Fibroblast of skin of right biceps (primary cell): ENCODE measurements around the gene ZBTB20.

Source experiments
- DNase-seq: peaks from one replicate; pipeline ENCODE4 v3.0.0-alpha.2; 2013

The ZBTB20 gene

GRCh38 chr3:114623420-114624046, 523.6 kb downstream of the ZBTB20 start:
- no peak for DNase-seq

- no peak for DNase-seq
These were observed 525.1 kb downstream of the ZBTB20 start for GRCh38 chr3:114622001-114622400.

GRCh38 chr3:114619771-114620170, 527.3 kb downstream of the ZBTB20 start:
- no peak for DNase-seq

- no peak for DNase-seq
These were observed 531.5 kb downstream of the ZBTB20 start for GRCh38 chr3:114615523-114616085.

GRCh38 chr3:114609973-114610630, 537.0 kb downstream of the ZBTB20 start:
- no peak for DNase-seq

- DNase-seq = peak; percentile 89
These were observed 538.8 kb downstream of the ZBTB20 start for GRCh38 chr3:114608293-114608692.

- no peak for DNase-seq
These were observed 540.8 kb downstream of the ZBTB20 start for GRCh38 chr3:114606336-114606735.

GRCh38 chr3:114600571-114600970, 546.5 kb downstream of the ZBTB20 start:
- no peak for DNase-seq

GRCh38 chr3:114597871-114598270, 549.2 kb downstream of the ZBTB20 start:
- DNase-seq = no peak

- DNase-seq = no peak
These were observed 550.1 kb downstream of the ZBTB20 start for GRCh38 chr3:114597012-114597411.

GRCh38 chr3:114596147-114596546, 550.9 kb downstream of the ZBTB20 start:
- no peak for DNase-seq

- DNase-seq = no peak
These were observed 551.5 kb downstream of the ZBTB20 start for GRCh38 chr3:114595522-114596028.

GRCh38 chr3:114590309-114591047, 556.6 kb downstream of the ZBTB20 start:
- no peak for DNase-seq

GRCh38 chr3:114587986-114588385, 559.1 kb downstream of the ZBTB20 start:
- DNase-seq = no peak

- no peak for DNase-seq
These were observed 561.0 kb downstream of the ZBTB20 start for GRCh38 chr3:114586119-114586518.

- no peak for DNase-seq
These were observed 561.4 kb downstream of the ZBTB20 start for GRCh38 chr3:114585687-114586086.

GRCh38 chr3:114584734-114585371, 562.2 kb downstream of the ZBTB20 start:
- no peak for DNase-seq

- DNase-seq = no peak
These were observed 564.2 kb downstream of the ZBTB20 start for GRCh38 chr3:114582929-114583328.

- DNase-seq = no peak
These were observed 574.6 kb downstream of the ZBTB20 start for GRCh38 chr3:114572364-114573062.

GRCh38 chr3:114571363-114571762, 575.7 kb downstream of the ZBTB20 start:
- no peak for DNase-seq

GRCh38 chr3:114569186-114569585, 577.9 kb downstream of the ZBTB20 start:
- DNase-seq = peak; percentile 27

- DNase-seq = no peak
These were observed 579.3 kb downstream of the ZBTB20 start for GRCh38 chr3:114567771-114568170.
